ENCODE results near the gene CACUL1. TPM values are rescaled to one million over a fixed set of nuclear protein-coding genes. Genes with fewer than 3 reads are reported as not detected.

Gene CACUL1
- total RNA-seq, 1 experiment from 2014 or later, result 30.4 TPM

GRCh38 chr10:118776033-118776432 is 21.3 kb upstream of the CACUL1 start:
- Histone ChIP-seq H3K9me3 (peaks cover 5% of the 10 kb centered on the region; the same call in 1 of the 2 replicates), H3K36me3 (no peaks in the 10 kb centered on the region), H3K27me3 (no peaks in the 10 kb centered on the region), H3K4me3 (no peak overlapping the region)
- DNase-seq, result no peak

- no peaks in the 10 kb centered on the region for H3K27me3 ChIP-seq
- no peaks in the 10 kb centered on the region for H3K36me3 ChIP-seq
- H3K9me3 ChIP-seq, result peaks cover 5% of the 10 kb centered on the region; the same call in 1 of the 2 replicates
- no peak for DNase-seq
- H3K4me3 ChIP-seq, result no peak overlapping the region
Observed at GRCh38 chr10:118775478-118775877, 20.7 kb upstream of the CACUL1 start.

GRCh38 chr10:118773041-118773440 is 18.3 kb upstream of the CACUL1 start:
- H3K36me3 ChIP-seq, result no peaks in the 10 kb centered on the region
- peaks cover 5% of the 10 kb centered on the region; the same call in 1 of the 2 replicates for H3K9me3 ChIP-seq
- no peaks in the 10 kb centered on the region for H3K27me3 ChIP-seq
- no peak overlapping the region for H3K4me3 ChIP-seq
- no peak for DNase-seq

GRCh38 chr10:118771976-118772375 is 17.2 kb upstream of the CACUL1 start:
- H3K27me3 ChIP-seq, result no peaks in the 10 kb centered on the region
- no peaks in the 10 kb centered on the region for H3K36me3 ChIP-seq
- H3K9me3 ChIP-seq, result peaks cover 4% of the 10 kb centered on the region; the same call in 1 of the 2 replicates
- DNase-seq, result no peak
- H3K4me3 ChIP-seq, result no peak overlapping the region

GRCh38 chr10:118769898-118770600 is 15.3 kb upstream of the CACUL1 start:
- no peaks in the 10 kb centered on the region for H3K27me3 ChIP-seq
- no peak for DNase-seq
- no peak overlapping the region for H3K4me3 ChIP-seq
- no peaks in the 10 kb centered on the region; the same call in 1 of the 2 replicates for H3K9me3 ChIP-seq
- H3K36me3 ChIP-seq, result no peaks in the 10 kb centered on the region

- Histone ChIP-seq H3K9me3 (no peaks in the 10 kb centered on the region; the same call in 1 of the 2 replicates), H3K36me3 (no peaks in the 10 kb centered on the region), H3K27me3 (no peaks in the 10 kb centered on the region), H3K4me3 (no peak overlapping the region)
- no peak for DNase-seq
Observed at GRCh38 chr10:118768041-118768919, 13.5 kb upstream of the CACUL1 start.

GRCh38 chr10:118767297-118768040 is 12.7 kb upstream of the CACUL1 start:
- no peaks in the 10 kb centered on the region for H3K27me3 ChIP-seq
- H3K9me3 ChIP-seq, result no peaks in the 10 kb centered on the region; the same call in 1 of the 2 replicates
- no peak for DNase-seq
- H3K4me3 ChIP-seq, result no peak overlapping the region
- no peaks in the 10 kb centered on the region for H3K36me3 ChIP-seq

- no peaks in the 10 kb centered on the region for H3K27me3 ChIP-seq
- H3K9me3 ChIP-seq, result no peaks in the 10 kb centered on the region
- H3K4me3 ChIP-seq, result no peak overlapping the region
- DNase-seq, result no peak
- H3K36me3 ChIP-seq, result no peaks in the 10 kb centered on the region
Observed at GRCh38 chr10:118764195-118764594, 9.4 kb upstream of the CACUL1 start.

- Histone ChIP-seq H3K9me3 (no peaks in the 10 kb centered on the region), H3K36me3 (no peaks in the 10 kb centered on the region), H3K27me3 (no peaks in the 10 kb centered on the region), H3K4me3 (no peak overlapping the region)
- DNase-seq, result no peak
Observed at GRCh38 chr10:118763202-118763988, 8.6 kb upstream of the CACUL1 start.

- no peak for DNase-seq
- H3K4me3 ChIP-seq, result no peak overlapping the region
- no peaks in the 10 kb centered on the region for H3K36me3 ChIP-seq
- H3K27me3 ChIP-seq, result no peaks in the 10 kb centered on the region
- no peaks in the 10 kb centered on the region for H3K9me3 ChIP-seq
Observed at GRCh38 chr10:118760265-118760664, 5.5 kb upstream of the CACUL1 start.

GRCh38 chr10:118758449-118758848 is 3.7 kb upstream of the CACUL1 start:
- Histone ChIP-seq H3K4me3 (no peak overlapping the region), H3K27me3 (no peaks in the 10 kb centered on the region), H3K36me3 (no peaks in the 10 kb centered on the region), H3K9me3 (no peaks in the 10 kb centered on the region)
- no peak for DNase-seq

- H3K36me3 ChIP-seq, result no peaks in the 10 kb centered on the region
- H3K9me3 ChIP-seq, result no peaks in the 10 kb centered on the region
- no peaks in the 10 kb centered on the region for H3K27me3 ChIP-seq
- peak overlapping the region; percentile 98 for H3K4me3 ChIP-seq
- DNase-seq, result peak; percentile 32
Observed at GRCh38 chr10:118754229-118754555, 578 bp downstream of the CACUL1 start.

- H3K9me3 ChIP-seq, result no peaks in the 10 kb centered on the region
- no peak for DNase-seq
- H3K27me3 ChIP-seq, result no peaks in the 10 kb centered on the region
- peaks cover 2% of the 10 kb centered on the region; the same call in 1 of the 2 replicates for H3K36me3 ChIP-seq
- H3K4me3 ChIP-seq, result peak overlapping the region; percentile 98
Observed at GRCh38 chr10:118753331-118754228, 1.2 kb downstream of the CACUL1 start.

GRCh38 chr10:118752409-118752808 is 2.4 kb downstream of the CACUL1 start:
- Histone ChIP-seq H3K4me3 (peak overlapping the region; percentile 98), H3K27me3 (no peaks in the 10 kb centered on the region), H3K9me3 (no peaks in the 10 kb centered on the region), H3K36me3 (peaks cover 7% of the 10 kb centered on the region; the same call in 1 of the 2 replicates)
- DNase-seq, result no peak

- Histone ChIP-seq H3K27me3 (no peaks in the 10 kb centered on the region), H3K36me3 (peaks cover 7% of the 10 kb centered on the region; the same call in 1 of the 2 replicates), H3K9me3 (no peaks in the 10 kb centered on the region), H3K4me3 (no peak overlapping the region)
- DNase-seq, result no peak
Observed at GRCh38 chr10:118751265-118751664, 3.5 kb downstream of the CACUL1 start.

All from MG63 (cell line).